H9 (cell line): ENCODE data around the gene PUS7. TPM values are rescaled to one million over a fixed set of nuclear protein-coding genes. Genes with fewer than 3 reads are reported as not detected.

ENCODE experiments used
- DNase-seq: peaks from one replicate; pipeline ENCODE4 v3.0.0-alpha.2; 2017
- H2AFZ ChIP-seq: one replicate; pipeline ENCODE4 v1.6.1; 2013; ENCODE audit warnings: mild to moderate bottlenecking, low read length, control low read depth, moderate library complexity
- H2AK5ac ChIP-seq: 2 replicates; pipeline ENCODE4 v1.6.1; 2013; ENCODE audit warnings: low read length, control low read depth, mixed read lengths; ENCODE audit not compliant: insufficient read length
- H2BK120ac ChIP-seq: one replicate; pipeline ENCODE4 v1.6.1; 2013; ENCODE audit warnings: low read depth, mild to moderate bottlenecking, low read length, control low read depth, inconsistent platforms; ENCODE audit not compliant: poor library complexity, severe bottlenecking
- H2BK12ac ChIP-seq: 2 replicates; pipeline ENCODE4 v1.6.1; 2013; ENCODE audit warnings: low read length, control low read depth, mixed read lengths, low read depth; ENCODE audit not compliant: insufficient read length
- H2BK15ac ChIP-seq: 2 replicates; pipeline ENCODE4 v1.6.1; 2013; ENCODE audit warnings: low read depth, low read length, control low read depth
- H2BK20ac ChIP-seq: one replicate; pipeline ENCODE4 v1.6.1; 2013; ENCODE audit warnings: low read depth, mild to moderate bottlenecking, low read length, control low read depth, inconsistent platforms; ENCODE audit not compliant: poor library complexity, severe bottlenecking
- H2BK5ac ChIP-seq: 2 replicates; pipeline ENCODE4 v1.6.1; 2013; ENCODE audit warnings: low read length, control low read depth, mixed read lengths; ENCODE audit not compliant: insufficient read length
- H3K14ac ChIP-seq: 2 replicates; pipeline ENCODE4 v1.6.1; 2013; ENCODE audit warnings: low read length, control low read depth; ENCODE audit not compliant: insufficient read depth
- H3K18ac ChIP-seq: 2 replicates; pipeline ENCODE4 v1.6.1; 2013; ENCODE audit warnings: low read depth, mild to moderate bottlenecking, mixed read lengths, low read length, control low read depth; ENCODE audit not compliant: insufficient read length
- H3K23ac ChIP-seq: 2 replicates; pipeline ENCODE4 v1.6.1; 2013; ENCODE audit warnings: low read length, control low read depth, mixed read lengths, low read depth; ENCODE audit not compliant: insufficient read length
- H3K23me2 ChIP-seq: 2 replicates; pipeline ENCODE4 v1.6.1; 2013; ENCODE audit warnings: low read depth, mild to moderate bottlenecking, mixed read lengths, low read length, control low read depth; ENCODE audit not compliant: insufficient read length, poor library complexity, severe bottlenecking
- H3K27ac ChIP-seq: 2 replicates; pipeline ENCODE4 v1.5.1; 2013; ENCODE audit warnings: low read length, control low read depth, mixed read lengths, low read depth; ENCODE audit not compliant: insufficient read length
- H3K27me3 ChIP-seq: 2 replicates; pipeline ENCODE4 v1.6.1; 2013; ENCODE audit warnings: low read length, control low read depth, inconsistent platforms; ENCODE audit not compliant: insufficient read depth
- H3K4ac ChIP-seq: 2 replicates; pipeline ENCODE4 v1.6.1; 2013; ENCODE audit warnings: low read depth, mild to moderate bottlenecking, control low read depth, inconsistent platforms, low read length, moderate library complexity
- H3K4me1 ChIP-seq: 2 replicates; pipeline ENCODE4 v1.6.1; 2013; ENCODE audit warnings: low read length, control low read depth, inconsistent platforms; ENCODE audit not compliant: insufficient read depth
- H3K4me2 ChIP-seq: 2 replicates; pipeline ENCODE4 v1.6.1; 2013; ENCODE audit warnings: low read length, control low read depth, mixed read lengths; ENCODE audit not compliant: insufficient read length, insufficient read depth
- H3K56ac ChIP-seq: 2 replicates; pipeline ENCODE4 v1.6.1; 2013; ENCODE audit warnings: low read depth, mild to moderate bottlenecking, mixed read lengths, low read length, control low read depth; ENCODE audit not compliant: insufficient read length
- H3K79me1 ChIP-seq: 2 replicates; pipeline ENCODE4 v1.6.1; 2013; ENCODE audit warnings: low read depth, mild to moderate bottlenecking, moderate library complexity, low read length, control low read depth, inconsistent platforms; ENCODE audit not compliant: insufficient read depth, poor library complexity, severe bottlenecking
- H3K79me2 ChIP-seq: 2 replicates; pipeline ENCODE4 v1.6.1; 2013; ENCODE audit warnings: low read length, control low read depth, inconsistent platforms; ENCODE audit not compliant: insufficient read depth
- H3K9ac ChIP-seq: 2 replicates; pipeline ENCODE4 v1.6.1; 2013; ENCODE audit warnings: low read length, control low read depth, mixed read lengths; ENCODE audit not compliant: insufficient read length; ENCODE audit errors: extremely low read depth
- H3K9me3 ChIP-seq: one replicate; pipeline ENCODE4 v1.6.1; 2013; ENCODE audit warnings: low read depth, low read length, inconsistent platforms; ENCODE audit not compliant: control insufficient read depth
- H3T11ph ChIP-seq: one replicate; pipeline ENCODE4 v1.6.1; 2013; ENCODE audit warnings: mild to moderate bottlenecking, low read length, control low read depth, inconsistent platforms
- H4K20me1 ChIP-seq: one replicate; pipeline ENCODE4 v1.6.1; 2013; ENCODE audit not compliant: control insufficient read depth, insufficient read length, insufficient read depth
- H4K5ac ChIP-seq: 2 replicates; pipeline ENCODE4 v1.6.1; 2013; ENCODE audit warnings: low read depth, mild to moderate bottlenecking, mixed read lengths, low read length, control low read depth; ENCODE audit not compliant: insufficient read length
- H4K8ac ChIP-seq: replicated peaks from 2 replicates; pipeline ENCODE4 v1.6.1; 2013; ENCODE audit warnings: low read length, control low read depth, mixed read lengths, low read depth; ENCODE audit not compliant: insufficient read length
- H4K91ac ChIP-seq: 2 replicates; pipeline ENCODE4 v1.6.1; 2013; ENCODE audit warnings: low read depth, mild to moderate bottlenecking, moderate library complexity, mixed read lengths, low read length, control low read depth; ENCODE audit not compliant: insufficient read length
- H3K27ac Mint-ChIP-seq, 3 experiments: 2 replicates in 2 of 3; 3 replicates in 1 of 3; pipeline ENCODE4 v1.8.0; 2020 to 2021; ENCODE audit warnings: mixed read lengths in 3 of 3, mild to moderate bottlenecking in 1 of 3, moderate library complexity in 1 of 3
- H3K27me3 Mint-ChIP-seq: 2 replicates; pipeline ENCODE4 v1.8.0; 2021; ENCODE audit warnings: low read depth, mild to moderate bottlenecking, moderate library complexity, mixed read lengths
- H3K36me3 Mint-ChIP-seq, 3 experiments: 2 replicates in 2 of 3; 3 replicates in 1 of 3; pipeline ENCODE4 v1.8.0; 2020 to 2021; ENCODE audit warnings: low read depth in 3 of 3, mixed read lengths in 3 of 3; ENCODE audit not compliant: insufficient read depth in 1 of 3
- H3K4me1 Mint-ChIP-seq, 2 experiments: 2 replicates each; pipeline ENCODE4 v1.8.0; 2020; ENCODE audit warnings: mixed read lengths in 2 of 2
- H3K4me3 Mint-ChIP-seq, 2 experiments: 2 replicates in 1 of 2; 3 replicates in 1 of 2; pipeline ENCODE4 v1.8.0; 2020 to 2021; ENCODE audit warnings: mild to moderate bottlenecking in 2 of 2, mixed read lengths in 2 of 2, moderate library complexity in 1 of 2
- H3K9me3 Mint-ChIP-seq, 2 experiments: 2 replicates in 1 of 2; 3 replicates in 1 of 2; pipeline ENCODE4 v1.8.0; 2020; ENCODE audit warnings: mild to moderate bottlenecking in 2 of 2, mixed read lengths in 2 of 2, moderate library complexity in 1 of 2
- WGBS: extraction: QIAGEN DNeasy Blood & Tissue Kit; methylation state at CpG from one replicate; pipeline ENCODE4 v1.1.7; 2013; ENCODE audit warnings: missing lambda C conversion rate, low lambda C conversion rate, mixed read lengths; ENCODE audit not compliant: insufficient read length; ENCODE audit errors: extremely low coverage; 5-methylcytosine and 5-hydroxymethylcytosine counted together
- total RNA-seq: library from RNA; stranded (reverse); gene quantifications from 2 replicates; pipeline ENCODE4 v1.2.1, GENCODE V29; 2021
- TF ChIP-seq, protein P1 (sequence below): fragments of 200-600 bp; sonication (generic); conservative IDR thresholded peaks from 3 replicates; pipeline ENCODE4 v1.8.0; 2021; ENCODE audit warnings: antibody characterized with exemption, mild to moderate bottlenecking

Gene PUS7
- total RNA-seq, 1 experiment from 2014 or later, result 54.3 TPM

DNA sequence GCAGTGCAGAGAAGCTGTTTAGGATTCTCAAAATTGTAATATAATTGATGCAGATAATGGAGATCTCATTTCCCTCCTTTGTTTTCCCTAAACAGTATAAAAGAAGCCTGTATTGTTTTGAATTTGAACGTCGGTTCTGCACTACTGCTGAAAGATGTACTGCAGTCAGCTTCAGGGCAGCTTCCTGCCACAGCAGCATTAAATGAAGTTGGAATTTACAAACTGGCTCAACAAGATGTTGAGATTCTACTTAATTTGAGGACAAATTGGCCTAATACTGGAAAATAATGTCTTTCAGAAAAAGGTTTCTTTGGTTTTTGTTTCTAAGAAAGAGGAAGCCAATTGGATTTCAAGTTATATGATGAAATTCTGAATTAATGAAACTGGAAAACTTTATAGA lies 45.0 kb upstream of the PUS7 start:
- H2AFZ ChIP-seq, result no peak overlapping the region
- no peak overlapping the region for H3K56ac ChIP-seq
- H3K27me3 ChIP-seq, result no peaks in the 10 kb centered on the region
- peaks cover 10 to 51% (median 29%) of the 10 kb centered on the region in 3 experiments for H3K36me3 Mint-ChIP-seq
- H2BK12ac ChIP-seq, result no peak overlapping the region
- no peak overlapping the region for H3T11ph ChIP-seq
- H3K9me3 ChIP-seq, result no peaks in the 10 kb centered on the region
- H3K79me1 ChIP-seq, result no peaks in the 10 kb centered on the region
- H3K9me3 Mint-ChIP-seq, result no peaks in the 10 kb centered on the region
- no peaks in the 10 kb centered on the region for H3K4me1 ChIP-seq
- no peaks in the 10 kb centered on the region for H3K23me2 ChIP-seq
- H3K4me1 Mint-ChIP-seq, result no peaks in the 10 kb centered on the region
- no peak overlapping the region for H4K91ac ChIP-seq
- no peak overlapping the region for H3K27ac ChIP-seq
- no peak for DNase-seq
- no peak overlapping the region for H3K9ac ChIP-seq
- H3K23ac ChIP-seq, result no peak overlapping the region
- H2BK15ac ChIP-seq, result no peak overlapping the region
- no peak overlapping the region for H3K18ac ChIP-seq
- H3K4me2 ChIP-seq, result no peak overlapping the region
- H3K79me2 ChIP-seq, result no peaks in the 10 kb centered on the region
- no peaks in the 10 kb centered on the region for H4K20me1 ChIP-seq
- no peak overlapping the region for H3K27ac Mint-ChIP-seq
- TF ChIP-seq, protein P1, sequence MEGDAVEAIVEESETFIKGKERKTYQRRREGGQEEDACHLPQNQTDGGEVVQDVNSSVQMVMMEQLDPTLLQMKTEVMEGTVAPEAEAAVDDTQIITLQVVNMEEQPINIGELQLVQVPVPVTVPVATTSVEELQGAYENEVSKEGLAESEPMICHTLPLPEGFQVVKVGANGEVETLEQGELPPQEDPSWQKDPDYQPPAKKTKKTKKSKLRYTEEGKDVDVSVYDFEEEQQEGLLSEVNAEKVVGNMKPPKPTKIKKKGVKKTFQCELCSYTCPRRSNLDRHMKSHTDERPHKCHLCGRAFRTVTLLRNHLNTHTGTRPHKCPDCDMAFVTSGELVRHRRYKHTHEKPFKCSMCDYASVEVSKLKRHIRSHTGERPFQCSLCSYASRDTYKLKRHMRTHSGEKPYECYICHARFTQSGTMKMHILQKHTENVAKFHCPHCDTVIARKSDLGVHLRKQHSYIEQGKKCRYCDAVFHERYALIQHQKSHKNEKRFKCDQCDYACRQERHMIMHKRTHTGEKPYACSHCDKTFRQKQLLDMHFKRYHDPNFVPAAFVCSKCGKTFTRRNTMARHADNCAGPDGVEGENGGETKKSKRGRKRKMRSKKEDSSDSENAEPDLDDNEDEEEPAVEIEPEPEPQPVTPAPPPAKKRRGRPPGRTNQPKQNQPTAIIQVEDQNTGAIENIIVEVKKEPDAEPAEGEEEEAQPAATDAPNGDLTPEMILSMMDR, result no peak
- no peak overlapping the region for H2BK20ac ChIP-seq
- no CpG with 5 or more reads among the region's 2 CpGs for WGBS
- H3K14ac ChIP-seq, result no peak overlapping the region
- no peak overlapping the region for H2AK5ac ChIP-seq
- no peak overlapping the region for H2BK120ac ChIP-seq
- 0 out of 2 replicates have a peak, but pooled peaks cover 1% of the 10 kb centered on the region for H3K27me3 Mint-ChIP-seq
- H2BK5ac ChIP-seq, result no peak overlapping the region
- no peak overlapping the region for H4K8ac ChIP-seq
- no peak overlapping the region for H3K4ac ChIP-seq
- H3K4me3 Mint-ChIP-seq, result no peak overlapping the region
- no peak overlapping the region for H4K5ac ChIP-seq
